HG03139 (cell line): ENCODE data around the gene STPG1.

Experiments used
- ATAC-seq: cut with Tn5 transposase; IDR thresholded peaks from one replicate; pipeline ENCODE4 v1.9.1; 2021; ENCODE audit not compliant: unreplicated experiment

The STPG1 gene

GRCh38 chr1:24373710-24374109, 39.9 kb downstream of the STPG1 start:
- ATAC-seq: no peak

GRCh38 chr1:24373044-24373443, 40.5 kb downstream of the STPG1 start:
- no peak for ATAC-seq

GRCh38 chr1:24369801-24370200, 43.8 kb downstream of the STPG1 start:
- no peak for ATAC-seq

- no peak for ATAC-seq
Observed at GRCh38 chr1:24369199-24369598, 44.4 kb downstream of the STPG1 start.

- no peak for ATAC-seq
Observed at GRCh38 chr1:24366707-24367106, 46.9 kb downstream of the STPG1 start.

- ATAC-seq: no peak
Observed at GRCh38 chr1:24364975-24365678, 48.5 kb downstream of the STPG1 start.

- ATAC-seq: no peak
Observed at GRCh38 chr1:24364605-24364974, 49.0 kb downstream of the STPG1 start.

GRCh38 chr1:24363994-24364393, 49.6 kb downstream of the STPG1 start:
- ATAC-seq: no peak

- ATAC-seq: no peak
Observed at GRCh38 chr1:24362982-24363614, 50.5 kb downstream of the STPG1 start.

GRCh38 chr1:24362396-24362795, 51.2 kb downstream of the STPG1 start:
- ATAC-seq: no peak

GRCh38 chr1:24361811-24362210, 51.8 kb downstream of the STPG1 start:
- ATAC-seq: no peak

- no peak for ATAC-seq
Observed at GRCh38 chr1:24360681-24361080, 52.9 kb downstream of the STPG1 start.

GRCh38 chr1:24357038-24357437, 56.5 kb downstream of the STPG1 start:
- no peak for ATAC-seq

- no peak for ATAC-seq
Observed at GRCh38 chr1:24355466-24355865, 58.1 kb downstream of the STPG1 start.

GRCh38 chr1:24353292-24353891, 60.2 kb downstream of the STPG1 start:
- no peak for ATAC-seq

GRCh38 chr1:24351918-24352627, 61.5 kb downstream of the STPG1 start:
- no peak for ATAC-seq

- no peak for ATAC-seq
Observed at GRCh38 chr1:24351247-24351646, 62.3 kb downstream of the STPG1 start.

GRCh38 chr1:24349891-24350290, 63.7 kb downstream of the STPG1 start:
- ATAC-seq: no peak

- ATAC-seq: no peak
Observed at GRCh38 chr1:24348196-24348595, 65.4 kb downstream of the STPG1 start.

GRCh38 chr1:24347159-24347934, 66.2 kb downstream of the STPG1 start:
- ATAC-seq: no peak

- ATAC-seq: no peak
Observed at GRCh38 chr1:24345334-24345733, 68.2 kb downstream of the STPG1 start.
